ENCODE measurements around the gene OTC.

The OTC gene

GRCh38 chrX:38318196-38318595, 34.2 kb upstream of the OTC start:
- no peak for DNase-seq (ENCODE audit: low spot score)
- no peak for TF ChIP-seq CTCF (IDR thresholded peaks at IDR 0.05; ENCODE audit: extremely low read depth, missing control alignments)

GRCh38 chrX:38318606-38319005, 33.8 kb upstream of the OTC start:
- TF ChIP-seq CTCF (IDR thresholded peaks at IDR 0.05; ENCODE audit: extremely low read depth, missing control alignments): no peak
- DNase-seq (ENCODE audit: low spot score): no peak

- no peak for DNase-seq (ENCODE audit: low spot score)
- TF ChIP-seq CTCF (IDR thresholded peaks at IDR 0.05; ENCODE audit: extremely low read depth, missing control alignments): no peak
These were observed 31.6 kb upstream of the OTC start for GRCh38 chrX:38320819-38321218.

- DNase-seq (ENCODE audit: low spot score): no peak
- TF ChIP-seq CTCF (IDR thresholded peaks at IDR 0.05; ENCODE audit: extremely low read depth, missing control alignments): no peak
These were observed 26.3 kb upstream of the OTC start for GRCh38 chrX:38326086-38326485.

GRCh38 chrX:38327007-38327774, 25.2 kb upstream of the OTC start, which contains the start of gene RPGR:
Gene RPGR (minus strand): TSS chrX:38327509. CDS start chrX:38327367, 142 bp downstream.
- DNase-seq (ENCODE audit: low spot score): peak; percentile 88
- peak; percentile 74 for TF ChIP-seq CTCF (IDR thresholded peaks at IDR 0.05; ENCODE audit: extremely low read depth, missing control alignments)

- DNase-seq (ENCODE audit: low spot score): no peak
- no peak for TF ChIP-seq CTCF (IDR thresholded peaks at IDR 0.05; ENCODE audit: extremely low read depth, missing control alignments)
These were observed 24.7 kb upstream of the OTC start for GRCh38 chrX:38327775-38328081.

GRCh38 chrX:38332505-38332904, 19.9 kb upstream of the OTC start:
- no peak for DNase-seq (ENCODE audit: low spot score)

More at GRCh38 chrX:38332505-38332904, 19.9 kb upstream of the OTC start:
- no peak for TF ChIP-seq CTCF (IDR thresholded peaks at IDR 0.05; ENCODE audit: extremely low read depth, missing control alignments)
